DMS79 (cell line): ENCODE data around the gene SATB2.

Experiments
- DNase-seq: peaks from one replicate; lab custom pipeline; 2025; lab: John Stamatoyannopoulos, UW

The SATB2 gene

DNA sequence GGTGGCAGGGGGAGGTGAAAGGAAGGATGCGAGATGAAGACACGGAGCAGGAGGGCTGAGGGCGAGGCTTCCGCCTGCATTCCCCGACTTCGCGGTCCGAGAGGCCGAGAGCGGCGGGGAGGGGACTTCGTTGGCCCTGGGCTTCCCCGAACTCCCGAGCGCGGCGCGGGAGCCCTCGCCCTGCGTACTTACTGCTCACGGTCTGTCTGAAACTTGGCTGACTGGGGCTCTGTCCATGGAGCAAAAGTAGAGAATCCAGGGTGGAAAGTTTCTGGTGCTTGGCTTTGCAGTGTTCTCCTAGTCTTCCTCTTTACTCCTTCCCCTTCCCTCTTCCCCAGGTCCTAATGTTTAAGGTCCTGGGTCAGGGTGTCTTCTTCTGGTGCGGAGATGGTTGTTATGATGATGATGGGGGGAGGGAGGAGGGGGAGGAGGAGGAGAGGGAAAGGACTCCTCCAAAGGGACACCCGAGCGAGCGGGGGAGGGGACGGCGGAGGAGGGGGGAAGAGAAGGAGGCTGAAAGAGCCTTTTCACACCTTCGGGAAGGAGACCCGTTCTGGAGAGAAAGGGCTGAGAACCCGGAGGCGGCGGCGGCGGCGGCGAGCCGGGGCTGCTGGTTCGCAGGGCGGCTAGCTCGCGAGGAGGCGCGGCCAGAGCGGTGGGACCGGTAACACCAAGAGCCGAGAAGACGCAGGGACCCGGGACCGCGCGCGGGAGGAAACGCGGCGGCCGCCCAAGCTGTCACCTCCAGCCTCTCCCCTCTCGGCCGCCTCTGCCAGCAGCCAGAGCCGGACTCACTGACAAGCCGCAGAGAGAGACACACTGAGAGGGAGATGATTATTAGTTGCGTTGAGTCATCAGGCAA, at the start of gene SATB2:
TSS of gene SATB2 (minus strand) at position 793 of the 862 bp plus-strand sequence. CDS start 1,902 bp downstream, outside the sequence.
- no peak for DNase-seq

DNA sequence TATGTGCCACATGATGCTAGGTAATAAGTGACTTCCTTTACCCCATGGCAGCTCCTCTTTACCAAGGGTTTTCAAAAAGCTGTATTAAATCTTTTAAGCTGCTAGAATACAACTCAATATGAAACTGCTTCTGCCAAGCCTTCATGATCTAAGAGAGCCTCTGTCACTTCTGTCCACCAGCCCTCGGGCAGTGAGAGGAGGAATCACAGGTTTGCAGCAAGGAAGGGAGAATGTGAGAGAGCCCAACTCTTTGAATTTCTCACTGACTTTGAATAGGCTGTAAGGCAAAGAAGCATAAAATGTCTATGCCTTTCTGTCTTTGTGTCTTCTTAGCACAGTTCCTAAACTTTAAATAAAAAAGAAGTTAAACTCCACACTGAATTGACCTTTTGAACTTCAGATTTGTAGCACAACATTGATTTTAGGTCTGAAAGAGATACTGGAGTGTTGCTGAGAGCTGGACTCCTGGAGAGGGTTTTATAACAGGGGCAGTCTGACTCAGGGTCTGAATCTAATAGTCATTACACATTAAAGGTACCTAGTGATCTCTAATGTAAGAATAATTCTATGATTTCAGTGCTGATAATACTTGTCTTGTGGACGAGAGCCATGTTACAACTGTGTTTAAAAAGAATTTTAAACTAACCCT, 48.1 kb upstream of the SATB2 start:
- no peak for DNase-seq

DNA sequence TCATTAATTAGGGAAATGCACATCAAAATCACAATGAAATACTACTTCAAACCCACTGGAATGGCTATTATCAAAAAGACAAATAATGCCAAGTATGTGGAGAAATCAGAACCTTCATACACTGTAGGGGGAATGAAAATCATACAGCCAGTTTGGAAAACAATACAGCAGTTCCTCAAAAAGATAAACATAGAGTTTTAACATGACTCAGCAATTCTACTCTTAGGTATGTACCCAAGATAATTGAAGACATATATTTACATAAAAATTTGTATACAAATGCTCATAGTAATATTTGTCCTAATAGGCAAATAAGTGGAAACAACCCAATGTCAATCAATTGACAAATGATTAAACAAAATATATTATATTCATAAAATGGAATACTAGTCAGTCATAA, 45.4 kb upstream of the SATB2 start:
- no peak for DNase-seq

- no peak for DNase-seq
These were observed 41.3 kb upstream of the SATB2 start for GRCh38 chr2:199499005-199499404.

GRCh38 chr2:199495147-199495546, 37.4 kb upstream of the SATB2 start:
- no peak for DNase-seq

- DNase-seq, result no peak
These were observed 32.3 kb upstream of the SATB2 start for GRCh38 chr2:199490049-199490448.

- DNase-seq, result no peak
These were observed 31.1 kb upstream of the SATB2 start for GRCh38 chr2:199488772-199489400.

DNA sequence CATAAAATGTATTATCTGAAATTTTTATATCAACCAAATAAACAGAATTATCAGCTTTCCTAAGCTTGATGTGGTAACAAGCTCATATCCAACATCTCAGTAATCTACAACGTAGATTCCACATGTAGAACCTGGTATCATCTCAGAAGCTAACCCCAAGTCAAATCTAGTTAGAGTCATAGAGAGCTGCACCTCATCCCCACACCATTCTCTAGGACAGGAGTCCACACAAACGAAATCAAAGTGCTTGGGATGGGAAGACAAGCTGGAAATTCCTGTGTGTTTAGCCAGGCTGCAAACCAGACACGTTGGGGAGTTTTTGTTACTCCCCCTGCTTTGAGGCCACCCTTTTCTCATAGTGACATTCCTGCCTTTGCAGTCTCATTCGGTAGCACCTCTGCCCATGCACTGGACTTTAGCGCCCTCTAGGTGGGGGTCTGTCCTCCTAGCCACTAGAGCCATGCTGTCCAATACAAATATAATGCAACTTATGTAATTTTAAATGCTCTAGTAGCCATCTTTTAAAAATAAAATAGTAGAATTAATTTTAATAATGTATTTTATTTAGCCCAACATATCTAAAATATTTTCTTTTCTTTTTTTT, 28.1 kb upstream of the SATB2 start:
- no peak for DNase-seq

DNA sequence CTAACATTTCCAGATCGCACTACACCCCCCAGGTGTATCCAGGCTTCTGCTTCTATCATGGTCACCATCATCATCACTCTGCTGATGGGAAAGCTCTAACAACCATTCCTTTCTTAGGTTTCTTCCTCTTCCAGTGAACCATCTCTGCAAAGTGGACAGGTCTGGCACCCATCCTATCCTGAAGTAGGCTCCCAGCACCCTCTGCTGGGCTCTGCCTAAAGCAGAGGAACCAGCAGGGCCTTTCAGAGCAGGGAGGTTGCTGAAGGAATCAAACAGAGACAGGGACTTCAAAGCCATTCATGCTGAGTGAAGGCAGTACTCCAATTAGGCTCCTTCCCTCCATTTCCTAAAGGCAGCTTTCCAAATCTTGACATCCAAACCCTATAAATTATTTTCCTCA, 27.2 kb upstream of the SATB2 start:
- DNase-seq, result no peak

DNA sequence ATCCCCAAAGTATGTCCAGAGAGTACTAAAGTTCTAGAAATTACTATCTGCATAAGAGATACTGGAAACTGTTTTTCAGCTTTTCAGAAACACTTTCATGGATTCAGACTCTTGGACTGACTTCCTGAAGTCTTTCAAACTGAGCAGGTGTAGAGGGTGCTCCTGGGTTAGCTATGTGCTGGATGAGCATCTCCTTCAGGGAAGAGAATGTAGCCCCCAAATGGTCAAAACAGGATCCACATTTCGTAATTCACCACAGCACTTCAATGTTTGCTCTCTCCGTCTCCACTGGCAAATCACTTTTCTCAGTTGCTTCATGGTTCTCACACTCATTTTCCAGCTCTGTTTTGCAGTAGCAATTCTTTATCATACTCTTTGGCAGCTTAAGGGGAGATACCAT, 23.2 kb upstream of the SATB2 start:
- DNase-seq, result no peak

DNA sequence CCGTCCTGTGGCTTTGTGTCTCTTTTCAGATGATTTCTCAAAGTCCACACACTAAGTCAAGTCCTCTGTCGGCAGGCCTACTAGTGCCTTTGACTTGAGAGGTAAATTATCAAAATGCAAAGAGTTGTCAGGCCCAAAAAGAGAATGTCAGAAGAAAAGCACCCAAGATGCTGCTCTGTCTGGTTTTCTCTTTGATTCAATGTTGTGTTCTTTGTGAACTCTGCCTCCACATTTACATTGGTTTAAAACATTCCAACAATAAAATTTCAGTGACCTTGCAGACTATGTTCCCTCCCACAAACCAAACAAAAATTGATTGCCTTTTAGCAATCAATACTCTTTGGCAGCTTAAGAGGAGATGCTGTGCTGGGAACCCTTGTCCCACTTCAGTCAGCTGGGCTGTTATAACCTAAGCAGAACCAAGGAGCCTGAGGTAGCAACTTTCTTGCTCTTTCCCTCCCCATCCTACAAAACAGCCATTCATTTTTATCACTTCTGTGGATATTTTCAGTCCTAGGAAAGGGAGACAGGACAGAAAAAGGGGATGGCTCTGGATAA, 19.6 kb upstream of the SATB2 start:
- DNase-seq, result no peak

DNA sequence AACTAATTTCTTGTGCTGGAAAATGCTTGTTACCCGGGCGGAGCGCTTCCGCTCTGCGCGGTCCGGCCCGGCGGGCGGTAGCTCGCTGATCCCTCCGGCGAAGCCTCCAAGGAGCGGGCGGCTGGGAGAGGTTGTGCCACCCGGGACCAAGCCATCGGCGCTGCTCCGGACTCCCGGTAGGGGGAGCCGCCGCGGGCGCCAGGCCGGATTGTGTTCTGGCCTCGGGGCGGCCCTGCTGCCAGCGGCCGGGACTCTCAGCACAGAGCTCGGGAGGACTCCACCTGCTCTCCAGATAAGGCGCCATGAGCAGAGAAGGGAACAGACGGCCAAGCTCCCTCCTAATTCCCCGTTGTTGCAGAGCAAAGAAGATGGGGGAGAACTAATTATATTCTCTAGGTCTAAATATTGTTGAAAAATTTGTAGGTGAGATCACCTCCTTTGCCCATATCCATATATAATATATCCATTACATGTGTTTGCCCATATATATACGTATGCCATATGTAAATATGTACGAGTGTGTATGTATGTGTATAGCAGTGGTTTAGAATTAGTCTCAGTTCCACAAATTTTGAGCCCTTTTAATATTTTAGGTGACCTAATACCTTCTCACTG, 13.8 kb upstream of the SATB2 start:
- no peak for DNase-seq

GRCh38 chr2:199470672-199471442, 13.1 kb upstream of the SATB2 start:
- no peak for DNase-seq

DNA sequence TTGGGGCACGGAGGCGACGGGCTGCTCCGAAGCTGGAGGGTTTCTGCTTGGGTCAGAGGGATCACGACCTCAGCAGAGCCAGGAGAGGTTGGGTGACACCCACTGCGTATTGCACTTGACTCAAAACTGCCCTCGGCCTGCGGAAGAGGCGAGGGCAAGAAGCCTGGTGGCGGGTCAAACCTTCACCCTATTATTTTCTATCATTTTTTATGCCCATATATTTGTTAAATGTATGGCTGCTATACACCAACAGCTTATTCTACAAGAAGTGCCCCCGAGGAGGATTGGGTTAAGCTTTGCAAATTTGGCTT, 12.6 kb upstream of the SATB2 start:
- no peak for DNase-seq

DNA sequence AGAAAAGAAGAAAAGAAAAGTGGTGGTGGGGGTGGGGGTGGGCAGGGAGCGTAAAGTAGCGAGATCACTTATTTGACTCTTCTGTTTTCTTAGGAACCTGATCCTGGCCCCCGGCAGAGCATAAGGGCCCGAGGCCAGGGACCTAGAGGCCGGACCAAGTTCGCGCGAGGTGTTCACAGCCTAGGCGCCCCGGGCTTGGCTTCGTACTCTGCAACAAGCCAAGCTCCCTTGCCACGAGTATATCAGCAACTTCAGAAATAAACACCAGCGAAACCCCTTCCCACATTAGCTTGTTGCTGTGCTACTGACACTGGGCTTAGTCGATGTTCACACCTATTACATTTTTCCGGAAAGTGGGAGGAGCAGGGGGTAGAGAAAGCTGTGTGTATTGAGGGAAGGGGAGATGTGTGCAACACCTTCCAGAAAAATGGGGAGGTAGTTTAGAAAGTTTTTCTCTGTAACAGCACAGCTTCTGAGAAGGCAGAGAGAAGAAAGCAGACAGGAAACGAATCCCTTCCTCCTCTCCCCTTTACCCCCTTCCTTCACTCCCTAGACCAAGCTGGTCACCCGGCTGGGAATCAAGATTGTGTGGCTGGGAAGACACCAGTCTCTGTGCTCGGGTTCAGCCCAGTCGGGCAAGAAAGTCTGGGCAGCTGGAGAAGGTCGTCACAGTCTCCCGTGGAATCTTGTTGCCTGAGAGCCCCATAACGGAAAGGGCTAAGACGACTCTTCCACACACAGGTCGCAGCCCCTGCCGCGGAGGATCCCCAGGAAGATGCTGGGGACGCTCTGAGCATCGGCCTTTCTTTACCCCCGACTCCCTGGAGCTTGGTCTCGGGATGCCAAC, 12.0 kb upstream of the SATB2 start:
- DNase-seq, result no peak

- no peak for DNase-seq
These were observed 11.1 kb upstream of the SATB2 start for GRCh38 chr2:199468561-199469513.

DNA sequence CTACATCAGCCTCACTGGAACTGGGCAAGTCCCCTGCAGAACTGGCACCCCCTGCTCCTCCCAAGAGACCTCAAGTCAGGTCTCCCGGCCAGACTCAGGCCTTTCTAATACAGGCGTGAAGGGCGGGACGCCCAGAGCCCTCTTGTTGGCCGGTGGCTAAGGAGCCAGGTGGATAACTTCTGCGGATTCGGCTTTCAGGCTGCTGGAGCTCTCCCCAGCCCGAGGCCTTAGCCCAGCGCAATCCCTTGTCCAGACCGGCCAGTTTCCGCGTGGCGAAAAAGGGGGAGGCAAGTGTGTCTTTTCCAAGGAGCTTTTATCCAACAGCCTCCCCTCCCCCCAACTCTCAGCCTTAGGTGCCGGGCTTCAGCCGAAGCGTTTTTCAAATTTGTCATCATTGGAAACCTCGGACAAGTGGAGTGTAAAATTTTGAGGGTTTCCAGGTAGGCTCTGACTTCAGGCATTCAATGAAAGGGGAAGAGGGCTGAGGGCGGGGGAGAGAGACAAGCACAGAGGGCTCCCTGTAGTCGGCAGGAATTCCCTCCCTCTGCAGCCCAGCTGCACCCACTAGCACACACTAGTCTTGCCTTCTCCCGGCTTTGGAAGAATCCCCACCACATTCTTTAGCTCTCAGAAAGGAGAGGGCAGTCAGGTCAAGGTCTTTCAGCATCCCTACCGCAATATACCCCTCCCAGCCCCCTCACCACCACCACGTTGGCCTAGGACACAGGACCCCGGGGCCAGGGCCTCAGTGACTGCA, 9.5 kb upstream of the SATB2 start:
- DNase-seq, result no peak

DNA sequence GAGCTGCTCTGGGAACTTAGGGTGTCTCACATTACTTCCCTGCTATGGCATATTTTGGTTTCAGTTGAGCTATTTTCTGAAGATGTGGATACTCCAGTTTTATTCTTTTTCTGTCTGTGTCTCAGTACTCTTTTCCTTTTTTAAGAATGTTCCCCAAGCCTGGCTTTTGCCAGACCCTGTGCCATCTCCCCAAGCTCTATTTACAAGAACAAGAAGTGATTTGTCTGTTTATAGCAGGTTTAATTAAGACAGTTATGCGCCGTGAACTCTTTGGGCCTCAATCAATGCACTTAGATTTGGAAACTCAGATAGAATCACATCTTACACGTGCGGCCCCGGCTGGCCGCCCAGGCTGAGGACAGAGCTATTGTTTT, 8.9 kb upstream of the SATB2 start:
- DNase-seq, result no peak
